RWPE2 (cell line): ENCODE results near the gene PTCD2.

ENCODE experiments used
- ATAC-seq: fragments of 200-7000 bp; cut with Tn5 transposase; 3 replicates; pipeline ENCODE4 v1.9.1; 2021; ENCODE audit warnings: low read depth
- DNase-seq: peaks from one replicate; pipeline ENCODE4 v3.0.0-alpha.2; 2020; ENCODE audit warnings: low spot score
- H3K27ac ChIP-seq: fragments of 450-650 bp; 2 replicates; pipeline ENCODE4 v1.5.1; 2017; ENCODE audit warnings: mild to moderate bottlenecking; ENCODE audit not compliant: poor library complexity, severe bottlenecking
- H3K27me3 ChIP-seq: fragments of 250-450 bp; sonication (Bioruptor Pico); 2 replicates; pipeline ENCODE4 v1.5.1; 2021; ENCODE audit warnings: mild to moderate bottlenecking, moderate library complexity; ENCODE audit not compliant: insufficient read depth, poor library complexity, severe bottlenecking
- H3K36me3 ChIP-seq: fragments of 250-450 bp; sonication (Bioruptor Pico); 2 replicates; pipeline ENCODE4 v1.5.1; 2020; ENCODE audit warnings: low read depth, mild to moderate bottlenecking, moderate library complexity
- H3K4me1 ChIP-seq: fragments of 250-450 bp; sonication (Bioruptor Pico); 2 replicates; pipeline ENCODE4 v1.5.1; 2021; ENCODE audit warnings: mild to moderate bottlenecking, moderate library complexity; ENCODE audit not compliant: insufficient read depth, poor library complexity, severe bottlenecking
- H3K4me3 ChIP-seq: fragments of 250-450 bp; sonication (Bioruptor Pico); 2 replicates; pipeline ENCODE4 v1.5.1; 2021; ENCODE audit warnings: mild to moderate bottlenecking, moderate library complexity; ENCODE audit not compliant: severe bottlenecking
- H3K9me3 ChIP-seq: fragments of 250-450 bp; sonication (Bioruptor Pico); 2 replicates; pipeline ENCODE4 v1.5.1; 2021; ENCODE audit warnings: mild to moderate bottlenecking, moderate library complexity; ENCODE audit not compliant: severe bottlenecking
- CTCF ChIP-seq: fragments of 450-650 bp; IDR thresholded peaks from one replicate; pipeline ENCODE4 v1.5.1; 2017; ENCODE audit warnings: mild to moderate bottlenecking, moderate library complexity; ENCODE audit not compliant: poor library complexity, severe bottlenecking

The PTCD2 gene

GRCh38 chr5:72319976-72320752, at the start of gene PTCD2, which contains the start of gene MRPS27:
Gene PTCD2, plus strand, starts transcription at chr5:72320373. Its CDS starts 10 bp downstream, at chr5:72320383.
Gene MRPS27, minus strand, starts transcription at chr5:72320240. Its CDS starts 19 bp downstream, at chr5:72320221.
- ATAC-seq (peak; percentile 95), DNase-seq (peak; percentile 99)
- peak within 1 kb of the TSS; percentile 85 for H3K4me3 ChIP-seq
- TF ChIP-seq CTCF = peak; percentile 47
- peaks cover 13% of the 10 kb centered on the region for H3K4me1 ChIP-seq
- peak within 1 kb of the TSS; percentile 47 for H3K27ac ChIP-seq
- no peaks in the 10 kb centered on the region for H3K27me3 ChIP-seq
- no peaks in the 10 kb centered on the region for H3K9me3 ChIP-seq
- H3K36me3 ChIP-seq = peaks cover 48% of the 10 kb centered on the region

GRCh38 chr5:72271702-72272101, 48.5 kb upstream of the PTCD2 start:
- no peaks in the 10 kb centered on the region for H3K4me1 ChIP-seq
- ATAC-seq (no peak), DNase-seq (no peak)
- H3K27me3 ChIP-seq = no peaks in the 10 kb centered on the region
- no peak overlapping the region for H3K27ac ChIP-seq
- H3K36me3 ChIP-seq = peaks cover 24% of the 10 kb centered on the region
- H3K4me3 ChIP-seq = no peak overlapping the region
- no peak for TF ChIP-seq CTCF
- no peaks in the 10 kb centered on the region for H3K9me3 ChIP-seq

GRCh38 chr5:72272398-72272797, 47.8 kb upstream of the PTCD2 start:
- no peak for ATAC-seq
- H3K36me3 ChIP-seq = peaks cover 26% of the 10 kb centered on the region; the same call in 1 of the 2 replicates

GRCh38 chr5:72273547-72273946, 46.6 kb upstream of the PTCD2 start:
- Histone ChIP-seq H3K36me3 (peaks cover 31% of the 10 kb centered on the region), H3K4me1 (no peaks in the 10 kb centered on the region), H3K9me3 (no peaks in the 10 kb centered on the region), H3K4me3 (no peak overlapping the region), H3K27me3 (no peaks in the 10 kb centered on the region), H3K27ac (no peak overlapping the region)
- DNase-seq (no peak), ATAC-seq (no peak)
- TF ChIP-seq CTCF = no peak

More at GRCh38 chr5:72272398-72272797, 47.8 kb upstream of the PTCD2 start:
- Histone ChIP-seq H3K4me1 (no peaks in the 10 kb centered on the region), H3K27ac (no peak overlapping the region), H3K9me3 (no peaks in the 10 kb centered on the region), H3K27me3 (no peaks in the 10 kb centered on the region), H3K4me3 (no peak overlapping the region)
- DNase-seq = no peak
- TF ChIP-seq CTCF = no peak

- Histone ChIP-seq H3K36me3 (peaks cover 41% of the 10 kb centered on the region), H3K27me3 (no peaks in the 10 kb centered on the region), H3K4me3 (no peak overlapping the region), H3K27ac (no peak overlapping the region), H3K4me1 (no peaks in the 10 kb centered on the region), H3K9me3 (no peaks in the 10 kb centered on the region)
- DNase-seq (no peak), ATAC-seq (no peak)
- TF ChIP-seq CTCF = no peak
These were observed 43.9 kb upstream of the PTCD2 start for GRCh38 chr5:72276219-72276752.
